GM12872 (cell line): Measurements from ENCODE around the gene BEND6.

Experiments
- CTCF ChIP-seq: IDR thresholded peaks from 3 replicates; pipeline ENCODE4 v1.5.1; 2011; ENCODE audit warnings: low read depth, mild to moderate bottlenecking, low read length, moderate library complexity; ENCODE audit not compliant: insufficient read depth

Gene BEND6

DNA sequence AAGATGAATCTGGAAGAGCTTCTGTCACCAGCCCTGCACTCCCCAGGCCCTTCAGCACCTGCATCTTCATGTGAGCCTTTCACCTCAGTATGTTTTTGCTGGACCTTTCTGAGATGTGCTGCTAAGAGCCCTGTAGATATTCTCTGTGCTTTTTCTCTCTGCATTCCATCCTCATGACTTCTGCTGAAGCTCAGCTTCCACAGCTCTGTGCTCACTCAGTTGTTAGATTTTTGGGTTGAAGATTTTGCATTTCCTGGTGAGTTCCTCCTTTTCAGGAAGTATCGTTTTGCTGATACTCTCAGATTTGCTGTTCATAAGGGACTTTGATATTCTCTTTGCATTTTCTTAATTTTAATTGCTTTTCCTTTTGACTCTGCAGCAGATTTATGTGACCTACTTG, 109.9 kb downstream of the BEND6 start:
- no peak for TF ChIP-seq CTCF

DNA sequence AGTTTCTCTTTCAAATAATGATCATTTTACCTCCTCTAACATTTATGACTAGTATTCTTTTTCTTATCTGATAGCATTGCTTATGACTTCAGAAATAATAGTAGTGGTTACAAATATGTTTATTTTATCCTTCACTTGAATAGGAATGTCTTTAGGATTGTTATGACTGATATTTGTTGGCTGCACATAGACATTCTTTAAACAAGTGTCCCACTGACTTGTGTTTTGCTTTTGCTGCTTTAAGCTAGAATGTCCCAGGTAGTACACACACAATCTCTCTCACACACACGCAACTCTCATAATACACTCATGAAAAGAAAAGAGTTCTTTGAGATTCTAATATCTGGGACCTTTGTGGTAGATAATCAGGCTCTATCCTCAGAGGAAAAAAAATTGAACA, 113.2 kb downstream of the BEND6 start:
- no peak for TF ChIP-seq CTCF

DNA sequence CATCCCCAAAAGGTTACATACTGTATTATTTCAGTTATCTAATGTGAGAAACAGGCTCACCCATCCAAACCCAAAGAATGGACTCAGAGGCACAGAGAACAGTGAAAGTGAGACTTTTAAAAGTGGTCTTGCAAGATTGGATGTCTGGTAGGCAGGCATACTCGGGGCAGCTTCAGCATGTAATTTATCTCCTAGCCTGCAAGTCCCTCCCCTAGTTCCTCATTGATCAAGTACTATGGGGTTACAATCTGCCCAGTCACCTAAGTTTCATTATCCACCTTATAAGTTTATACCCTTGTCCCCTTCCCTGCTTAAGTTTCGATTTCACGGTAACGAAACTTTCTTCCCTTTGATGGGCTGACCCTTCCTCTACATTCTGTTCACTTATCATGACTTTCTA, 114.3 kb downstream of the BEND6 start:
- TF ChIP-seq CTCF = no peak

DNA sequence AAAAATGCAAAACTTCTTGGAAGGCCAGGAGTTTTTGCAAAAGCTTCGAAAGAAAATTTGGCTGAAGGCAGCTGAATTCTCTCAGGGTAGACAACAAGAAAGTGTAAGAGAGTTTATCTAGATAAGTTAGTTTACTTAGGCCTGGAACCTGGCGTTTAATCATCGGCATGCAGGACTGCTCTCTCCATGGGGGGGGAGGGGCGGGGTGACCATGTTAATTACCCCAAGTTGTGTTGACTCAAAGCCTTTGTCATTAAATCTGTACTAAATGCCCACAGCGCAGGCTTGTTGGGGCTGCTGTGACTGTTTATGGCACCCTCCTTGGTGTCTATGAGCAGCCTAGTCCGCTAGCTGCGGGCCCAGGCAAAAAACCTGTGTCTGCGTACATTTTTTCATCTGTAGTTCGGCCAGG, 115.0 kb downstream of the BEND6 start:
- no peak for TF ChIP-seq CTCF

DNA sequence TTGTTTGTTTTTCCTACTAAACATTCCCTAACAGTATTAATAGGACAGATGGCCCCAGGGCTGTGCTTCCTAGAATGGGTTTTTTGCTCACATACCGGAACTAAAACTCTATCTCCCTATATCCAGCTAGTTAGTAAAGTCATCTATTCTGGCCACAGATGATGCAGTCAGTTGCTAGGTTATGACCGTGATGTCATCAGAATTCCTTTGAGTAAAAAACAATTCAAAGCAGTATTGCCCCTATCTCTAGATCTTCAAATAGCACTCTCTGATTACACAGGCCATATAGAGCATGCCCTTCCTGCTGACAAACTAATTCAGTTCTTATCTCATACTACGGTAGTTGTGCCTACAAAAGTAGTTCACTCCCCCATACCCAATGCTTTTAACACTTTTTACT, 117.2 kb downstream of the BEND6 start:
- TF ChIP-seq CTCF = no peak

- no peak for TF ChIP-seq CTCF
These were observed 119.5 kb downstream of the BEND6 start for GRCh38 chr6:57074383-57074782.

GRCh38 chr6:57075092-57075491, 120.2 kb downstream of the BEND6 start:
- no peak for TF ChIP-seq CTCF
